ENCODE data around the gene POLR2B.

GRCh38 chr4:57061395-57061794, 82.7 kb downstream of the POLR2B start:
- no peak for TF ChIP-seq CTCF (IDR thresholded peaks at IDR 0.05)
- TF ChIP-seq POLR2A (IDR thresholded peaks at IDR 0.05): no peak
